ENCODE results near the gene CASP9. TPM values are rescaled to one million over a fixed set of nuclear protein-coding genes. Genes with fewer than 3 reads are reported as not detected.
A peak's percentile ranks its signal among the peaks of the same experiment; 100 is the strongest.

Gene CASP9
- total RNA-seq (2014; rRNA removed; shearing (Covaris generic)) (25.0 and 26.1 TPM in 2 replicates), polyA plus RNA-seq (2016; fragmentation: Nextera tagmentation; extraction: Ambion mirVana) (7.7 and 9.2 TPM in 2 replicates)
- long read RNA-seq, transcript CASP9-201 (9 exons, 2,019 nt) = major isoform, 8 of 14 reads
- long read RNA-seq, partial matches to known transcripts = 0 of 14 reads
- long read RNA-seq, other reads (novel, unspliced or antisense) = 4 of 14 reads

DNA sequence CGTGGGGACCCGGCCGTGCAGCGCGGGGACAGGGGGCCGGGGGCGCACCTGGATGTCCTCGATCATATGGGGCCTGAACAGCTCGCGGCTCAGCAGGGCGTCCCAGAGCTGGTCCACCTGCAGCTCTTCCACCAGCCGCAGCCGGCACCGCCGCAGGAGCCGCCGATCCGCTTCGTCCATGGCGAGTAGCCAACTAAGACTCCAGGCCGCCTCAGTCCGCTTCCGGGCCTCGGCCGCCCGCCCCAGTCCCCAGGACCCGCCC, at the start of gene CASP9:
TSS of gene CASP9 (minus strand) at position 195 of the 262 bp plus-strand sequence. CDS start at position 180, 15 bp downstream.
- peak within 1 kb of the TSS; percentile 94; the same call in 1 of the 2 replicates for H2AFZ ChIP-seq
- H3K4me2 ChIP-seq = peak within 1 kb of the TSS; percentile 81
- H3K36me3 ChIP-seq (ENCODE audit: insufficient read depth) = no peaks in the 10 kb centered on the region
- peak within 1 kb of the TSS; percentile 39; the same call in 1 of the 2 replicates for H3K27ac ChIP-seq (ENCODE audit: low read depth)
- H3K36me3 Mint-ChIP-seq (ENCODE audit: low read depth) = no peaks in the 10 kb centered on the region; the same call in 2 of the 3 replicates
- H3K4me1 Mint-ChIP-seq = peaks cover 39% of the 10 kb centered on the region
- H3K4me3 Mint-ChIP-seq = peak within 1 kb of the TSS; percentile 83
- H3K27ac Mint-ChIP-seq = peak within 1 kb of the TSS; percentile 100
- peak within 1 kb of the TSS; percentile 73 for H3K4me3 ChIP-seq
- DNase-seq (ENCODE audit: low spot score) = no peak
- H3K9me3 Mint-ChIP-seq = no peaks in the 10 kb centered on the region
- H3K9me2 ChIP-seq (ENCODE audit: insufficient read depth) = no peaks in the 10 kb centered on the region
- peak; percentile 59 for ATAC-seq
- peaks cover 7% of the 10 kb centered on the region for H3K27me3 Mint-ChIP-seq (ENCODE audit: insufficient read depth, low read depth, poor library complexity)
- H3K4me1 ChIP-seq (ENCODE audit: insufficient read depth) = peaks cover 15% of the 10 kb centered on the region
- peaks cover 42% of the 10 kb centered on the region for H3K79me2 ChIP-seq (replicated peaks; ENCODE audit: insufficient read depth)
- H4K20me1 ChIP-seq (replicated peaks; ENCODE audit: insufficient read depth) = peaks cover 6% of the 10 kb centered on the region; the same call in 1 of the 2 replicates
- no peak for TF ChIP-seq CREB1 (CRISPR knock-in tag; IDR thresholded peaks at IDR 0.05; ENCODE audit: low read depth)
- TF ChIP-seq JUNB (IDR thresholded peaks at IDR 0.05; ENCODE audit: unreplicated experiment) = no peak
- TF ChIP-seq STAT1 (IDR thresholded peaks at IDR 0.05; ENCODE audit: unreplicated experiment) = no peak
- TF ChIP-seq POLR2AphosphoS5 (IDR thresholded peaks at IDR 0.05; ENCODE audit: low read depth) = peak; percentile 87
- TF ChIP-seq, protein P1, sequence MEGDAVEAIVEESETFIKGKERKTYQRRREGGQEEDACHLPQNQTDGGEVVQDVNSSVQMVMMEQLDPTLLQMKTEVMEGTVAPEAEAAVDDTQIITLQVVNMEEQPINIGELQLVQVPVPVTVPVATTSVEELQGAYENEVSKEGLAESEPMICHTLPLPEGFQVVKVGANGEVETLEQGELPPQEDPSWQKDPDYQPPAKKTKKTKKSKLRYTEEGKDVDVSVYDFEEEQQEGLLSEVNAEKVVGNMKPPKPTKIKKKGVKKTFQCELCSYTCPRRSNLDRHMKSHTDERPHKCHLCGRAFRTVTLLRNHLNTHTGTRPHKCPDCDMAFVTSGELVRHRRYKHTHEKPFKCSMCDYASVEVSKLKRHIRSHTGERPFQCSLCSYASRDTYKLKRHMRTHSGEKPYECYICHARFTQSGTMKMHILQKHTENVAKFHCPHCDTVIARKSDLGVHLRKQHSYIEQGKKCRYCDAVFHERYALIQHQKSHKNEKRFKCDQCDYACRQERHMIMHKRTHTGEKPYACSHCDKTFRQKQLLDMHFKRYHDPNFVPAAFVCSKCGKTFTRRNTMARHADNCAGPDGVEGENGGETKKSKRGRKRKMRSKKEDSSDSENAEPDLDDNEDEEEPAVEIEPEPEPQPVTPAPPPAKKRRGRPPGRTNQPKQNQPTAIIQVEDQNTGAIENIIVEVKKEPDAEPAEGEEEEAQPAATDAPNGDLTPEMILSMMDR (conservative IDR thresholded peaks at IDR 0.05; ENCODE audit: low read depth in 2 of 2) = no peak
- no peaks in the 10 kb centered on the region for H3F3A ChIP-seq (replicated peaks; ENCODE audit: low read depth)
- H3K27me3 ChIP-seq (ENCODE audit: insufficient read depth) = no peaks in the 10 kb centered on the region

DNA sequence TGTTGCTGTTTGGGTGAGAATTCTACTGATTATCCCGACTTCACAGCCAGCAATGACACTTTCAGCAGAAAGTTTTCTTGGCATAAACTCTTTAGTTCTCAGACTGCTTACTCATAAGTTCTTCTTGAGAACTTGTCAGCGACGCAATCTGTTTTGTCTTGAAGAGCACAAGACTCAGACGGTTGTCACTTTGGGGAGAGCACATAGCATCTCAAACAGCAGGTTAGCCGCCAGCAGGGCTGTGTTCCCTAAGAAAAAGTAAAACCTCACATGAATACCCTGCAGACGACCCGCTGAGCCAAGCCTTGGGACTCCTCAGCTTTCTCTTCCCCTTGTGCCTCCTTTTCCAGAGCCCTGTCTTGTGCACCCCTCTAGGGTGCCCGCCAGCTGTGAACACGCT, 49.5 kb upstream of the CASP9 start:
- Mint-ChIP-seq H3K27ac (no peak overlapping the region), H3K4me3 (no peak overlapping the region), H3K9me3 (no peaks in the 10 kb centered on the region), H3K4me1 (0 out of 3 replicates have a peak, but pooled peaks cover 3% of the 10 kb centered on the region), H3K36me3 (ENCODE audit: low read depth) (peaks cover 17% of the 10 kb centered on the region; the same call in 2 of the 3 replicates), H3K27me3 (ENCODE audit: insufficient read depth, low read depth, poor library complexity) (peaks cover 2% of the 10 kb centered on the region)
- Histone ChIP-seq H3K9me2 (ENCODE audit: insufficient read depth) (no peaks in the 10 kb centered on the region), H3K27ac (ENCODE audit: low read depth) (no peak overlapping the region), H3K4me2 (no peak overlapping the region), H3K4me3 (no peak overlapping the region), H3K27me3 (ENCODE audit: insufficient read depth) (no peaks in the 10 kb centered on the region), H3K36me3 (ENCODE audit: insufficient read depth) (peaks cover 10% of the 10 kb centered on the region), H3K79me2 (replicated peaks; ENCODE audit: insufficient read depth) (no peaks in the 10 kb centered on the region), H2AFZ (no peak overlapping the region), H3F3A (replicated peaks; ENCODE audit: low read depth) (no peaks in the 10 kb centered on the region), H3K4me1 (ENCODE audit: insufficient read depth) (no peaks in the 10 kb centered on the region), H4K20me1 (replicated peaks; ENCODE audit: insufficient read depth) (peaks cover 6% of the 10 kb centered on the region; the same call in 1 of the 2 replicates)
- DNase-seq (ENCODE audit: low spot score) = peak; percentile 21
- peak; percentile 56 for ATAC-seq
- TF ChIP-seq ETS1 (IDR thresholded peaks at IDR 0.05) (no peak), EZH2phosphoT487 (IDR thresholded peaks at IDR 0.05; ENCODE audit: unreplicated experiment) (no peak), STAT1 (IDR thresholded peaks at IDR 0.05; ENCODE audit: unreplicated experiment) (no peak), ZNF331 (CRISPR knock-in tag; IDR thresholded peaks at IDR 0.05; ENCODE audit: low read depth) (no peak), POLR2AphosphoS5 (IDR thresholded peaks at IDR 0.05; ENCODE audit: low read depth) (no peak), REST (IDR thresholded peaks at IDR 0.05; ENCODE audit: unreplicated experiment) (no peak), EZH2 (IDR thresholded peaks at IDR 0.05; ENCODE audit: low read depth, unreplicated experiment) (no peak), CREB1 (CRISPR knock-in tag; IDR thresholded peaks at IDR 0.05; ENCODE audit: low read depth) (no peak)
- TF ChIP-seq, protein P1 (conservative IDR thresholded peaks at IDR 0.05; ENCODE audit: low read depth in 2 of 2) = no peak
